GM12878 (cell line): Measurements from ENCODE around the gene TRAF5. TPM values are rescaled to one million over a fixed set of nuclear protein-coding genes. Genes with fewer than 3 reads are reported as not detected.

Source experiments
- ATAC-seq: fragments of 200-7000 bp; cut with Tn5 transposase; 3 replicates; pipeline ENCODE4 v1.9.1; 2020; ENCODE audit warnings: mild to moderate bottlenecking, moderate library complexity
- BruUV-seq: library from RNA; stranded (reverse); fragments of 400-500 nt; replicated peaks from 2 replicates; lab custom pipeline; 2021; lab: Mats Ljungman, UMichigan
- CTCF ChIA-PET: fragments of 300-600 bp; sonication (Branson Sonifier 250); formaldehyde crosslinking; extraction: SDS; loops from one replicate; lab custom pipeline; 2021; ENCODE audit warnings: inconsistent platforms; lab: Yijun Ruan, JAX
- POLR2A ChIA-PET: fragments of 350-600 bp; formaldehyde crosslinking; extraction: SDS; loops from one replicate; lab custom pipeline; 2021; ENCODE audit warnings: inconsistent platforms; lab: Charles Lee
- RAD21 ChIA-PET: fragments of 300-600 bp; sonication (Branson Sonifier 250); formaldehyde crosslinking; loops from one replicate; lab custom pipeline; 2023; ENCODE audit warnings: antibody characterized with exemption; ENCODE audit not compliant: unreplicated experiment; lab: Charles Lee
- SMC1A ChIA-PET: fragments of 300-600 bp; sonication (Branson Sonifier 250); formaldehyde crosslinking; loops from one replicate; lab custom pipeline; 2023; ENCODE audit not compliant: unreplicated experiment, uncharacterized antibody; lab: Charles Lee
- DNase-seq: peaks from one replicate; pipeline ENCODE4 v3.0.0-alpha.2; 2011; ENCODE audit warnings: low read depth, low spot score
- FAIRE-seq: peaks from 3 replicates; lab custom pipeline; 2011; peaks lifted over from hg19 to GRCh38; lab: Jason Lieb, UNC
- H2AFZ ChIP-seq: 2 replicates; pipeline ENCODE4 v1.6.0; 2011; ENCODE audit warnings: low read depth, low read length, control low read depth; ENCODE audit not compliant: control insufficient read depth
- H3K27ac ChIP-seq: 2 replicates; pipeline ENCODE4 v1.5.1; 2011; ENCODE audit warnings: control low read depth; ENCODE audit not compliant: control insufficient read depth, insufficient read depth
- H3K27me3 ChIP-seq, 2 experiments: replicated peaks in 1 of 2; 2 replicates each; pipeline versions ENCODE4 v1.6.0 to v1.6.1; 2011; ENCODE audit warnings: low read length in 1 of 2; ENCODE audit not compliant: control insufficient read depth in 2 of 2, insufficient read depth in 2 of 2
- H3K36me3 ChIP-seq, 2 experiments: 2 replicates each; pipeline ENCODE4 v1.5.1; 2011; ENCODE audit warnings: low read length in 1 of 2; ENCODE audit not compliant: control insufficient read depth in 2 of 2, insufficient read depth in 2 of 2
- H3K4me1 ChIP-seq: 2 replicates; pipeline ENCODE4 v1.6.1; 2011; ENCODE audit warnings: mild to moderate bottlenecking, low read length, moderate library complexity, mixed read lengths; ENCODE audit not compliant: control insufficient read depth, insufficient read depth
- H3K4me2 ChIP-seq: 2 replicates; pipeline ENCODE4 v1.6.0; 2011; ENCODE audit warnings: control low read depth; ENCODE audit not compliant: control insufficient read depth, insufficient read depth
- H3K4me3 ChIP-seq: fragments of 200-600 bp; sonication (generic); 2 replicates; pipeline ENCODE4 v1.5.1; 2016
- H3K79me2 ChIP-seq: 2 replicates; pipeline ENCODE4 v1.6.0; 2011; ENCODE audit warnings: low read length; ENCODE audit not compliant: control insufficient read depth, insufficient read depth
- H3K9ac ChIP-seq: 2 replicates; pipeline ENCODE4 v1.8.0; 2011; ENCODE audit warnings: low read length, control low read depth, mixed read lengths; ENCODE audit not compliant: control insufficient read depth, insufficient read depth
- H3K9me3 ChIP-seq: replicated peaks from 3 replicates; pipeline ENCODE4 v1.5.1; 2011; ENCODE audit warnings: mild to moderate bottlenecking, low read length; ENCODE audit not compliant: control insufficient read depth, insufficient read depth
- H4K20me1 ChIP-seq: 2 replicates; pipeline ENCODE4 v1.6.0; 2011; ENCODE audit not compliant: control insufficient read depth, insufficient read depth
- BMI1 ChIP-seq: fragments of 450-650 bp; IDR thresholded peaks from 2 replicates; pipeline ENCODE4 v1.6.1; 2016; ENCODE audit warnings: mild to moderate bottlenecking, moderate library complexity, borderline replicate concordance
- GABPA ChIP-seq: IDR thresholded peaks from 2 replicates; pipeline ENCODE4 v1.6.1; 2014; ENCODE audit warnings: antibody characterized with exemption, low read depth, mild to moderate bottlenecking, inconsistent platforms
- IKZF1 ChIP-seq: fragments of 450-650 bp; conservative IDR thresholded peaks from 2 replicates; pipeline ENCODE4 v1.6.1; 2017; ENCODE audit warnings: antibody characterized with exemption, mild to moderate bottlenecking
- NFYA ChIP-seq: IDR thresholded peaks from 2 replicates; pipeline ENCODE4 v1.6.1; 2011; ENCODE audit warnings: low read depth, mild to moderate bottlenecking, low read length, improper control_type of control experiment, borderline replicate concordance
- NRF1 ChIP-seq: conservative IDR thresholded peaks from 2 replicates; pipeline ENCODE4 v1.6.1; 2011; ENCODE audit warnings: mild to moderate bottlenecking, low read depth, low read length, improper control_type of control experiment
- SIN3A ChIP-seq: IDR thresholded peaks from 2 replicates; pipeline ENCODE4 v1.6.1; 2012; ENCODE audit warnings: low read depth, low read length, improper control_type of control experiment
- SREBF1 ChIP-seq: IDR thresholded peaks from 2 replicates; pipeline ENCODE4 v1.6.1; 2012; ENCODE audit warnings: mild to moderate bottlenecking, low read length
- YY1 ChIP-seq: IDR thresholded peaks from 2 replicates; pipeline ENCODE4 v1.6.1; 2011; ENCODE audit warnings: low read depth, mild to moderate bottlenecking, low read length
- ZBED1 ChIP-seq: IDR thresholded peaks from 2 replicates; pipeline ENCODE4 v1.6.1; 2016; ENCODE audit warnings: borderline replicate concordance
- ZNF207 ChIP-seq: fragments of 450-650 bp; IDR thresholded peaks from 2 replicates; pipeline ENCODE4 v1.6.1; 2014; ENCODE audit warnings: antibody characterized with exemption, mild to moderate bottlenecking, borderline replicate concordance
- ZNF24 ChIP-seq: fragments of 450-650 bp; IDR thresholded peaks from 2 replicates; pipeline ENCODE4 v1.6.1; 2017; ENCODE audit warnings: antibody characterized with exemption, mild to moderate bottlenecking
- WGBS: methylation state at CpG from one replicate; pipeline ENCODE4 v1.1.6; 2016; ENCODE audit warnings: low lambda C conversion rate; ENCODE audit not compliant: insufficient replicate concordance, insufficient coverage; ENCODE audit errors: missing lambda C conversion rate; 5-methylcytosine and 5-hydroxymethylcytosine counted together
- in situ Hi-C: fragments of 300-500 bp; cut with MboI; formaldehyde crosslinking; loops from 9 replicates; pipeline ENCODE4 v1.14.3; 2018; ENCODE audit warnings: mixed read lengths
- intact Hi-C: fragments of 100-400 bp; cut with micrococcal nuclease; formaldehyde crosslinking; loops from one replicate; pipeline ENCODE4 v1.14.2; 2022; ENCODE audit not compliant: unreplicated experiment
- polyA plus RNA-seq, 11 experiments: library from polyadenylated mRNA; depleted of rRNA in 4 of 11; unstranded in 6 of 11; stranded (reverse) in 5 of 11; fragments of >200 nt; fragmentation: Nextera tagmentation in 4 of 11; fragmentation: Illumina TruSeq in 1 of 11; extraction: Ambion mirVana in 4 of 11; extraction: Trizol in 1 of 11; gene quantifications; 1 replicate in 1 of 11; 2 replicates in 10 of 11; pipeline versions ENCODE4 v1.2.1 to v1.2.3, GENCODE V29; 2011 to 2016; ENCODE audit warnings: inconsistent platforms in 2 of 11, missing spikeins in 2 of 11, low read depth in 1 of 11
- total RNA-seq, 4 experiments: library from RNA; depleted of rRNA in 3 of 4; stranded (reverse); fragments of >200 nt in 3 of 4; fragmentation: Illumina TruSeq in 1 of 4; extraction: Trizol in 1 of 4; gene quantifications; 2 replicates each; pipeline versions ENCODE4 v1.2.1 to v1.2.3, GENCODE V29; 2013 to 2021
- TF ChIP-seq, protein P1 (sequence below): fragments of 450-650 bp; IDR thresholded peaks from 2 replicates; pipeline ENCODE4 v1.6.1; 2017; ENCODE audit warnings: mild to moderate bottlenecking, low read depth, inconsistent platforms; ENCODE audit not compliant: poor library complexity, severe bottlenecking

The TRAF5 gene
- total and polyA plus RNA-seq, 10 of the 15 experiments (the other 5 are each of a cell fraction or from before 2014, with no cell fraction given) = 10.6 to 36.5 (median 26.3) TPM

- H3K9me3 ChIP-seq = no peaks in the 10 kb centered on the region
- ChIA-PET SMC1A (interaction anchor here (2.0 kb wide), 1 partner anchor 61 kb away, joined by 5 read pairs; no protein-coding TSS in a partner anchor), CTCF (interaction anchor here (2.7 kb wide), 1 partner anchor 61 kb away, joined by 13 read pairs; no protein-coding TSS in a partner anchor), POLR2A (no interaction called here), RAD21 (no interaction called here)
- H4K20me1 ChIP-seq = no peaks in the 10 kb centered on the region
- H3K9ac ChIP-seq = no peak overlapping the region
- intact Hi-C loops = loop anchor here (5.0 kb wide), 1 partner anchor 128 kb away; no protein-coding TSS in a partner anchor
- no peak overlapping the region for H3K4me3 ChIP-seq
- ATAC-seq (no peak), DNase-seq (no peak), FAIRE-seq (no peak)
- 98% methylated on average over 3 of the region's 3 CpGs for WGBS
- BruUV-seq = no TSS peak
- in situ Hi-C loops = no loop called here
- no peak overlapping the region for H3K4me2 ChIP-seq
- H3K27me3 ChIP-seq = no peaks in the 10 kb centered on the region
- TF ChIP-seq GABPA (no peak), ZNF207 (no peak), SIN3A (no peak), ZNF24 (no peak), BMI1 (no peak), NFYA (no peak), YY1 (no peak), NRF1 (no peak), SREBF1 (no peak), ZBED1 (no peak), IKZF1 (no peak)
- TF ChIP-seq, protein P1, sequence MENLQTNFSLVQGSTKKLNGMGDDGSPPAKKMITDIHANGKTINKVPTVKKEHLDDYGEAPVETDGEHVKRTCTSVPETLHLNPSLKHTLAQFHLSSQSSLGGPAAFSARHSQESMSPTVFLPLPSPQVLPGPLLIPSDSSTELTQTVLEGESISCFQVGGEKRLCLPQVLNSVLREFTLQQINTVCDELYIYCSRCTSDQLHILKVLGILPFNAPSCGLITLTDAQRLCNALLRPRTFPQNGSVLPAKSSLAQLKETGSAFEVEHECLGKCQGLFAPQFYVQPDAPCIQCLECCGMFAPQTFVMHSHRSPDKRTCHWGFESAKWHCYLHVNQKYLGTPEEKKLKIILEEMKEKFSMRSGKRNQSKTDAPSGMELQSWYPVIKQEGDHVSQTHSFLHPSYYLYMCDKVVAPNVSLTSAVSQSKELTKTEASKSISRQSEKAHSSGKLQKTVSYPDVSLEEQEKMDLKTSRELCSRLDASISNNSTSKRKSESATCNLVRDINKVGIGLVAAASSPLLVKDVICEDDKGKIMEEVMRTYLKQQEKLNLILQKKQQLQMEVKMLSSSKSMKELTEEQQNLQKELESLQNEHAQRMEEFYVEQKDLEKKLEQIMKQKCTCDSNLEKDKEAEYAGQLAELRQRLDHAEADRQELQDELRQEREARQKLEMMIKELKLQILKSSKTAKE = no peak
- no peak overlapping the region for H3K27ac ChIP-seq
- H3K79me2 ChIP-seq = peaks cover 12% of the 10 kb centered on the region
- no peaks in the 10 kb centered on the region for H3K36me3 ChIP-seq
- H2AFZ ChIP-seq = no peak overlapping the region
- peaks cover 4% of the 10 kb centered on the region; the same call in 1 of the 2 replicates for H3K4me1 ChIP-seq
These were observed 57.9 kb downstream of the TRAF5 start for GRCh38 chr1:211384524-211384923.
